Endothelial cell of umbilical vein (primary cell): ENCODE data around the gene GPRC5D. TPM values are rescaled to one million over a fixed set of nuclear protein-coding genes. Genes with fewer than 3 reads are reported as not detected.

Source experiments
- BruUV-seq: library from RNA; stranded (reverse); fragments of 400-500 nt; replicated peaks from 2 replicates; lab custom pipeline; 2021; lab: Mats Ljungman, UMichigan
- CTCF ChIA-PET: fragments of 300-600, 350-600 bp; sonication (Branson Sonifier 250); formaldehyde crosslinking; loops from one replicate; lab custom pipeline; 2021; ENCODE audit warnings: antibody characterized with exemption, inconsistent platforms; lab: Charles Lee
- POLR2A ChIA-PET: fragments of 300-600, 350-600 bp; sonication (Branson Sonifier 250); formaldehyde crosslinking; loops from one replicate; lab custom pipeline; 2021; ENCODE audit warnings: antibody characterized with exemption, inconsistent platforms; lab: Charles Lee
- DNase-seq: peaks from one replicate; pipeline ENCODE4 v3.0.0-alpha.2; 2011; ENCODE audit warnings: low read depth, low spot score
- FAIRE-seq: peaks from 2 replicates; lab custom pipeline; 2011; peaks lifted over from hg19 to GRCh38; lab: Jason Lieb, UNC
- H2AFZ ChIP-seq: 2 replicates; pipeline ENCODE4 v1.6.0; 2012; ENCODE audit warnings: low read depth, low read length, control low read depth, inconsistent platforms
- H3K27ac ChIP-seq: 2 replicates; pipeline ENCODE4 v1.5.1; 2011; ENCODE audit warnings: low read depth, mild to moderate bottlenecking, control low read depth, low read length, moderate library complexity; ENCODE audit not compliant: insufficient read depth
- H3K27me3 ChIP-seq, 2 experiments: 2 replicates each; pipeline versions ENCODE4 v1.6.0 to v1.6.1; 2011; ENCODE audit warnings: low read length in 2 of 2, mixed read lengths in 1 of 2; ENCODE audit not compliant: control insufficient read depth in 2 of 2, insufficient read depth in 2 of 2
- H3K36me3 ChIP-seq, 2 experiments: 2 replicates in 1 of 2; 3 replicates in 1 of 2; pipeline ENCODE4 v1.5.1; 2011; ENCODE audit warnings: low read length in 2 of 2, mild to moderate bottlenecking in 1 of 2, moderate library complexity in 1 of 2; ENCODE audit not compliant: control insufficient read depth in 2 of 2, insufficient read depth in 2 of 2; ENCODE audit errors: extremely low read depth in 1 of 2
- H3K4me1 ChIP-seq: 3 replicates; pipeline ENCODE4 v1.5.1; 2011; ENCODE audit warnings: mild to moderate bottlenecking, low read length; ENCODE audit not compliant: control insufficient read depth, insufficient read depth; ENCODE audit errors: extremely low read depth
- H3K4me2 ChIP-seq: 2 replicates; pipeline ENCODE4 v1.6.1; 2011; ENCODE audit warnings: low read length, control low read depth, mixed read lengths; ENCODE audit not compliant: insufficient read depth
- H3K4me3 ChIP-seq, 3 experiments: fragments of 200-600 bp in 1 of 3; sonication (generic), shearing (Covaris generic) in 1 of 3; replicated peaks in 1 of 3; 2 replicates each; pipeline ENCODE4 v1.5.1; 2011 to 2016; ENCODE audit warnings: control low read depth in 3 of 3, low read length in 3 of 3, mild to moderate bottlenecking in 2 of 3, inconsistent platforms in 1 of 3, low read depth in 1 of 3, moderate library complexity in 1 of 3; ENCODE audit not compliant: insufficient read depth in 1 of 3
- H3K79me2 ChIP-seq: 2 replicates; pipeline ENCODE4 v1.6.0; 2012; ENCODE audit warnings: low read length, inconsistent platforms; ENCODE audit not compliant: control insufficient read depth, insufficient read depth
- H3K9ac ChIP-seq: replicated peaks from 2 replicates; pipeline ENCODE3; 2011; ENCODE audit warnings: low read length, control low read depth; ENCODE audit not compliant: insufficient read depth; ENCODE audit errors: extremely low read depth
- H3K9me1 ChIP-seq: replicated peaks from 3 replicates; pipeline ENCODE4 v1.6.0; 2011; ENCODE audit warnings: mild to moderate bottlenecking, low read length; ENCODE audit not compliant: control insufficient read depth, insufficient read depth; ENCODE audit errors: extremely low read depth
- H3K9me3 ChIP-seq: replicated peaks from 2 replicates; pipeline ENCODE4 v1.5.1; 2012; ENCODE audit warnings: low read length, inconsistent platforms; ENCODE audit not compliant: control insufficient read depth, insufficient read depth
- H4K20me1 ChIP-seq: replicated peaks from 2 replicates; pipeline ENCODE3; 2011; ENCODE audit warnings: mild to moderate bottlenecking, low read length; ENCODE audit not compliant: control insufficient read depth, insufficient read depth; ENCODE audit errors: extremely low read depth
- EZH2 ChIP-seq: IDR thresholded peaks from 2 replicates; pipeline ENCODE4 v1.6.1; 2012; ENCODE audit warnings: borderline replicate concordance, low read depth, mild to moderate bottlenecking, moderate library complexity, low read length, inconsistent platforms; ENCODE audit not compliant: severe bottlenecking
- FOS ChIP-seq: IDR thresholded peaks from 2 replicates; pipeline ENCODE4 v1.6.1; 2011; ENCODE audit warnings: mild to moderate bottlenecking, low read length, moderate library complexity, borderline replicate concordance; ENCODE audit not compliant: insufficient read depth
- GATA2 ChIP-seq: IDR thresholded peaks from 2 replicates; pipeline ENCODE4 v1.7.0; 2011; ENCODE audit warnings: low read depth, mild to moderate bottlenecking, moderate library complexity, mixed read lengths, low read length; ENCODE audit not compliant: insufficient read length, insufficient read depth
- JUN ChIP-seq: IDR thresholded peaks from 2 replicates; pipeline ENCODE4 v1.6.1; 2011; ENCODE audit warnings: borderline replicate concordance, low read depth; ENCODE audit not compliant: insufficient read length, insufficient read depth
- MYC ChIP-seq: IDR thresholded peaks from one replicate; pipeline ENCODE4 v1.6.1; 2011; ENCODE audit warnings: mild to moderate bottlenecking, low read depth, low read length
- POLR2A ChIP-seq: IDR thresholded peaks from 2 replicates; pipeline ENCODE4 v1.6.1; 2012; ENCODE audit warnings: low read depth, mild to moderate bottlenecking, control low read depth, low read length
- POLR2AphosphoS5 ChIP-seq: IDR thresholded peaks from 2 replicates; pipeline ENCODE4 v1.6.1; 2012; ENCODE audit warnings: low read depth, mild to moderate bottlenecking, control low read depth, low read length, moderate library complexity; ENCODE audit not compliant: insufficient read depth
- dilution Hi-C: fragments of 300-500 bp; cut with MboI; formaldehyde crosslinking; loops from one replicate; pipeline ENCODE4 v1.15.0; 2019; ENCODE audit warnings: low sequenced_read_pairs; ENCODE audit not compliant: extremely low pct_ligation_motif_present
- intact Hi-C: fragments of 100-400 bp; cut with micrococcal nuclease; formaldehyde crosslinking; loops from one replicate; pipeline ENCODE4 v1.10.0; 2022
- polyA plus RNA-seq, 4 experiments: library from polyadenylated mRNA; depleted of rRNA in 3 of 4; stranded (reverse) in 3 of 4; unstranded in 1 of 4; fragments of >200 nt; gene quantifications; 2 replicates each; pipeline versions ENCODE4 v1.2.1 to v1.2.3, GENCODE V29; 2011 to 2012; ENCODE audit warnings: missing spikeins in 1 of 4
- total RNA-seq: library from RNA; stranded (reverse); gene quantifications from 2 replicates; pipeline ENCODE4 v1.2.3, GENCODE V29; 2021
- TF ChIP-seq, protein P1 (sequence below): IDR thresholded peaks from 2 replicates; pipeline ENCODE4 v1.6.1; 2011; ENCODE audit not compliant: insufficient read depth, insufficient read length
- TF ChIP-seq, protein P2 (sequence below), 2 donors: IDR thresholded peaks; 1 replicate in 1 of 2; 2 replicates in 1 of 2; pipeline ENCODE4 v1.5.1; 2011; ENCODE audit warnings: low read length in 2 of 2, mild to moderate bottlenecking in 2 of 2, moderate library complexity in 2 of 2, control low read depth in 1 of 2, inconsistent platforms in 1 of 2, low read depth in 1 of 2; ENCODE audit not compliant: insufficient read depth in 1 of 2; ENCODE audit errors: extremely low read depth in 1 of 2

Gene GPRC5D
- total and polyA plus RNA-seq, 2 donors (not counting 3 experiments of a cell fraction or from before 2014, with no cell fraction given) = not detected

GRCh38 chr12:12945591-12945990 is 6.4 kb downstream of the GPRC5D start:
- TF ChIP-seq, protein P1, sequence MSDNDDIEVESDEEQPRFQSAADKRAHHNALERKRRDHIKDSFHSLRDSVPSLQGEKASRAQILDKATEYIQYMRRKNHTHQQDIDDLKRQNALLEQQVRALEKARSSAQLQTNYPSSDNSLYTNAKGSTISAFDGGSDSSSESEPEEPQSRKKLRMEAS = no peak
- TF ChIP-seq MYC = no peak
- TF ChIP-seq JUN = no peak
- no peak for TF ChIP-seq POLR2AphosphoS5
- TF ChIP-seq, protein P2, sequence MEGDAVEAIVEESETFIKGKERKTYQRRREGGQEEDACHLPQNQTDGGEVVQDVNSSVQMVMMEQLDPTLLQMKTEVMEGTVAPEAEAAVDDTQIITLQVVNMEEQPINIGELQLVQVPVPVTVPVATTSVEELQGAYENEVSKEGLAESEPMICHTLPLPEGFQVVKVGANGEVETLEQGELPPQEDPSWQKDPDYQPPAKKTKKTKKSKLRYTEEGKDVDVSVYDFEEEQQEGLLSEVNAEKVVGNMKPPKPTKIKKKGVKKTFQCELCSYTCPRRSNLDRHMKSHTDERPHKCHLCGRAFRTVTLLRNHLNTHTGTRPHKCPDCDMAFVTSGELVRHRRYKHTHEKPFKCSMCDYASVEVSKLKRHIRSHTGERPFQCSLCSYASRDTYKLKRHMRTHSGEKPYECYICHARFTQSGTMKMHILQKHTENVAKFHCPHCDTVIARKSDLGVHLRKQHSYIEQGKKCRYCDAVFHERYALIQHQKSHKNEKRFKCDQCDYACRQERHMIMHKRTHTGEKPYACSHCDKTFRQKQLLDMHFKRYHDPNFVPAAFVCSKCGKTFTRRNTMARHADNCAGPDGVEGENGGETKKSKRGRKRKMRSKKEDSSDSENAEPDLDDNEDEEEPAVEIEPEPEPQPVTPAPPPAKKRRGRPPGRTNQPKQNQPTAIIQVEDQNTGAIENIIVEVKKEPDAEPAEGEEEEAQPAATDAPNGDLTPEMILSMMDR (IDR thresholded peaks at IDR 0.05; ENCODE audit: extremely low read depth in 1 of 2, insufficient read depth in 1 of 2, low read depth in 1 of 2, low read length in 2 of 2) = no peak
- no peak for TF ChIP-seq GATA2
- no peak for TF ChIP-seq FOS
- no peak for TF ChIP-seq POLR2A
- no peak for TF ChIP-seq EZH2
- no peaks in the 10 kb centered on the region for H3K9me3 ChIP-seq
- no peak for FAIRE-seq
- no peak overlapping the region for H2AFZ ChIP-seq
- no peaks in the 10 kb centered on the region for H3K4me1 ChIP-seq
- dilution Hi-C loops = no loop called here
- intact Hi-C loops = no loop called here
- no peaks in the 10 kb centered on the region for H3K9me1 ChIP-seq
- H3K79me2 ChIP-seq = no peaks in the 10 kb centered on the region
- no peaks in the 10 kb centered on the region for H3K27me3 ChIP-seq
- no peak overlapping the region for H3K27ac ChIP-seq
- H3K9ac ChIP-seq = no peak overlapping the region
- H3K36me3 ChIP-seq = peaks cover 0 to 3% of the 10 kb centered on the region in 2 experiments
- no peak overlapping the region for H3K4me3 ChIP-seq
- ChIA-PET POLR2A (no interaction called here), CTCF (no interaction called here)
- no TSS peak for BruUV-seq
- H3K4me2 ChIP-seq = no peak overlapping the region
- no peaks in the 10 kb centered on the region for H4K20me1 ChIP-seq
- DNase-seq = no peak
